Vagina (tissue), 2 donors: ENCODE results near the gene MORN4.

Source experiments
- POLR2A ChIP-seq, 2 donors: fragments of 450-650 bp; IDR thresholded peaks; one replicate each; pipeline ENCODE4 v1.6.1; 2017; ENCODE audit warnings: antibody characterized with exemption in 2 of 2, mild to moderate bottlenecking in 2 of 2, moderate library complexity in 2 of 2
- TF ChIP-seq, protein P1 (sequence below), 3 experiments: fragments of 450-650 bp in 2 of 3; fragments of 200-600 bp in 1 of 3; sonication (generic) in 1 of 3; IDR thresholded peaks; one replicate each; pipeline ENCODE4 v1.5.1; 2017 to 2019; ENCODE audit warnings: antibody characterized with exemption in 3 of 3, mild to moderate bottlenecking in 2 of 3, moderate library complexity in 2 of 3

DNA sequence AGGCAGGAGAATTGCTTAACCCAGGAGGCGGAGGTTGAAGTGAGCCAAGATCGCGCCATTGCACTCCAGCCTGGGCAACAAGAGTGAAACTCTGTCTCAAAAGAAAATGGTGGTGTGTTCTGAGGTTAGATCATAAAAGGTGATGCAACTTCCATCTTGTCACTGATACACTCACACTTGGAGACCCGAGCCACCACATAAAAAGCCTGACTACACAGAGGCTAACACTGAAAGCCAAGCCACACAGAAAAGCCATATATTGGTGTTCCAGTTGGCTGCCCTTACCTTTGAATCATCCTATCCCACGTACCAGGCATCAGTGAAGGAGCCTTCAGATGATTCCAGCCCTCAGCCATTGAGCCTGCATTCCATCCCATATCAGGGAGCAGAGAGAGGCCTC, 4.0 kb downstream of the MORN4 start:
- TF ChIP-seq POLR2A (IDR thresholded peaks at IDR 0.05): no peak
- TF ChIP-seq, protein P1, sequence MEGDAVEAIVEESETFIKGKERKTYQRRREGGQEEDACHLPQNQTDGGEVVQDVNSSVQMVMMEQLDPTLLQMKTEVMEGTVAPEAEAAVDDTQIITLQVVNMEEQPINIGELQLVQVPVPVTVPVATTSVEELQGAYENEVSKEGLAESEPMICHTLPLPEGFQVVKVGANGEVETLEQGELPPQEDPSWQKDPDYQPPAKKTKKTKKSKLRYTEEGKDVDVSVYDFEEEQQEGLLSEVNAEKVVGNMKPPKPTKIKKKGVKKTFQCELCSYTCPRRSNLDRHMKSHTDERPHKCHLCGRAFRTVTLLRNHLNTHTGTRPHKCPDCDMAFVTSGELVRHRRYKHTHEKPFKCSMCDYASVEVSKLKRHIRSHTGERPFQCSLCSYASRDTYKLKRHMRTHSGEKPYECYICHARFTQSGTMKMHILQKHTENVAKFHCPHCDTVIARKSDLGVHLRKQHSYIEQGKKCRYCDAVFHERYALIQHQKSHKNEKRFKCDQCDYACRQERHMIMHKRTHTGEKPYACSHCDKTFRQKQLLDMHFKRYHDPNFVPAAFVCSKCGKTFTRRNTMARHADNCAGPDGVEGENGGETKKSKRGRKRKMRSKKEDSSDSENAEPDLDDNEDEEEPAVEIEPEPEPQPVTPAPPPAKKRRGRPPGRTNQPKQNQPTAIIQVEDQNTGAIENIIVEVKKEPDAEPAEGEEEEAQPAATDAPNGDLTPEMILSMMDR (IDR thresholded peaks at IDR 0.05): no peak
